Sigmoid colon (tissue), 4 donors: ENCODE data around the gene PTPN2.

Source experiments
- POLR2A ChIP-seq, 2 donors: fragments of 450-650 bp; IDR thresholded peaks; one replicate each; pipeline ENCODE4 v1.6.1; 2016; ENCODE audit warnings: antibody characterized with exemption in 2 of 2, mild to moderate bottlenecking in 2 of 2, moderate library complexity in 2 of 2
- POLR2AphosphoS5 ChIP-seq, 4 donors: sonication (generic); formaldehyde crosslinking; IDR thresholded peaks; one replicate each; pipeline ENCODE4 v1.6.1; 2017; ENCODE audit warnings: antibody characterized with exemption in 4 of 4
- TF ChIP-seq, protein P1 (sequence below), 4 experiments: fragments of 450-650 bp in 3 of 4; fragments of 200-600 bp in 1 of 4; IDR thresholded peaks; one replicate each; pipeline ENCODE4 v1.5.1; 2016 to 2019; ENCODE audit warnings: antibody characterized with exemption in 4 of 4, mild to moderate bottlenecking in 3 of 4, moderate library complexity in 2 of 4

DNA sequence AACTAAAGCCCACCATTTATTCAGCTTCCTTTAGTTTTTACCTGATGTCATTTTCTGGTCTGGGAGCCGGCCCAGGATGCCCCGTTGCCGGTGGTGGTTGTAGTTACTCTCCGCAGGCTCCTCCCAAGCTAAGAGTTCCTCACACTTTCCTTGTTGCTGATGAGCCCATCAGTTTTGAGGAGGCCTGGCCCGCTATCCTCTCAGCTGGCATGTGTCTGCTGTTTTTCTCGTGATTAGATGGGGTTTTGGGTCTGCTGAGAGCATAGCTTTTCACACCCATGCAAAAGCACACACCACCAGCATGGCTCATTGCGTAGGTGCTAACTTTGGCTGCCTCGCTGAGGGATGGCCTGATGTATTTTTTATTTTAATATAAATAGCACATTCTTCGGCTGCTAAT, 109.1 kb downstream of the PTPN2 start:
- no peak for TF ChIP-seq POLR2AphosphoS5 (IDR thresholded peaks at IDR 0.05)
- TF ChIP-seq, protein P1, sequence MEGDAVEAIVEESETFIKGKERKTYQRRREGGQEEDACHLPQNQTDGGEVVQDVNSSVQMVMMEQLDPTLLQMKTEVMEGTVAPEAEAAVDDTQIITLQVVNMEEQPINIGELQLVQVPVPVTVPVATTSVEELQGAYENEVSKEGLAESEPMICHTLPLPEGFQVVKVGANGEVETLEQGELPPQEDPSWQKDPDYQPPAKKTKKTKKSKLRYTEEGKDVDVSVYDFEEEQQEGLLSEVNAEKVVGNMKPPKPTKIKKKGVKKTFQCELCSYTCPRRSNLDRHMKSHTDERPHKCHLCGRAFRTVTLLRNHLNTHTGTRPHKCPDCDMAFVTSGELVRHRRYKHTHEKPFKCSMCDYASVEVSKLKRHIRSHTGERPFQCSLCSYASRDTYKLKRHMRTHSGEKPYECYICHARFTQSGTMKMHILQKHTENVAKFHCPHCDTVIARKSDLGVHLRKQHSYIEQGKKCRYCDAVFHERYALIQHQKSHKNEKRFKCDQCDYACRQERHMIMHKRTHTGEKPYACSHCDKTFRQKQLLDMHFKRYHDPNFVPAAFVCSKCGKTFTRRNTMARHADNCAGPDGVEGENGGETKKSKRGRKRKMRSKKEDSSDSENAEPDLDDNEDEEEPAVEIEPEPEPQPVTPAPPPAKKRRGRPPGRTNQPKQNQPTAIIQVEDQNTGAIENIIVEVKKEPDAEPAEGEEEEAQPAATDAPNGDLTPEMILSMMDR (IDR thresholded peaks at IDR 0.05) = no peak
- no peak for TF ChIP-seq POLR2A (IDR thresholded peaks at IDR 0.05)
